ENCODE data around the gene CRCP.

CRCP gene

DNA sequence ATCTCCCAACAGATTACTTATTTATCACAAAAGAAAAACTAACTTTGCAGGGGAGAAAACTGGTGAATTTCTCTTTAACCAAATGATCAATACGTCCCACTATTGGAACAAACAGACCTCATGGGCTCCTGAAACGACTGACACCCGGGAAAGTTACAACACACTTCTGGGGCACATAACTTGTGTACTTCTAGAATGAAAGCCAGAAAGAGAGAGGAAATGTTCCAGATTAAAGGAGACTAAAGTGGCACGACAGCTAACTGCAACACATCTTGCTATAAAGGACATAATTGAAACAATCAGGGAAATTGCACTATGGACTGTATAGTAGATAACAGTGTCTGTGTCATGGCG is 75.8 kb downstream of the CRCP start:
- TF ChIP-seq, protein P1, sequence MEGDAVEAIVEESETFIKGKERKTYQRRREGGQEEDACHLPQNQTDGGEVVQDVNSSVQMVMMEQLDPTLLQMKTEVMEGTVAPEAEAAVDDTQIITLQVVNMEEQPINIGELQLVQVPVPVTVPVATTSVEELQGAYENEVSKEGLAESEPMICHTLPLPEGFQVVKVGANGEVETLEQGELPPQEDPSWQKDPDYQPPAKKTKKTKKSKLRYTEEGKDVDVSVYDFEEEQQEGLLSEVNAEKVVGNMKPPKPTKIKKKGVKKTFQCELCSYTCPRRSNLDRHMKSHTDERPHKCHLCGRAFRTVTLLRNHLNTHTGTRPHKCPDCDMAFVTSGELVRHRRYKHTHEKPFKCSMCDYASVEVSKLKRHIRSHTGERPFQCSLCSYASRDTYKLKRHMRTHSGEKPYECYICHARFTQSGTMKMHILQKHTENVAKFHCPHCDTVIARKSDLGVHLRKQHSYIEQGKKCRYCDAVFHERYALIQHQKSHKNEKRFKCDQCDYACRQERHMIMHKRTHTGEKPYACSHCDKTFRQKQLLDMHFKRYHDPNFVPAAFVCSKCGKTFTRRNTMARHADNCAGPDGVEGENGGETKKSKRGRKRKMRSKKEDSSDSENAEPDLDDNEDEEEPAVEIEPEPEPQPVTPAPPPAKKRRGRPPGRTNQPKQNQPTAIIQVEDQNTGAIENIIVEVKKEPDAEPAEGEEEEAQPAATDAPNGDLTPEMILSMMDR (conservative IDR thresholded peaks at IDR 0.05; ENCODE audit: control insufficient read depth, insufficient read depth, low read depth, low read length), result no peak
- H3K4me3 ChIP-seq (ENCODE audit: control insufficient read depth, low read depth, low read length), result no peak overlapping the region
- no peak for DNase-seq (ENCODE audit: low read depth)

DNA sequence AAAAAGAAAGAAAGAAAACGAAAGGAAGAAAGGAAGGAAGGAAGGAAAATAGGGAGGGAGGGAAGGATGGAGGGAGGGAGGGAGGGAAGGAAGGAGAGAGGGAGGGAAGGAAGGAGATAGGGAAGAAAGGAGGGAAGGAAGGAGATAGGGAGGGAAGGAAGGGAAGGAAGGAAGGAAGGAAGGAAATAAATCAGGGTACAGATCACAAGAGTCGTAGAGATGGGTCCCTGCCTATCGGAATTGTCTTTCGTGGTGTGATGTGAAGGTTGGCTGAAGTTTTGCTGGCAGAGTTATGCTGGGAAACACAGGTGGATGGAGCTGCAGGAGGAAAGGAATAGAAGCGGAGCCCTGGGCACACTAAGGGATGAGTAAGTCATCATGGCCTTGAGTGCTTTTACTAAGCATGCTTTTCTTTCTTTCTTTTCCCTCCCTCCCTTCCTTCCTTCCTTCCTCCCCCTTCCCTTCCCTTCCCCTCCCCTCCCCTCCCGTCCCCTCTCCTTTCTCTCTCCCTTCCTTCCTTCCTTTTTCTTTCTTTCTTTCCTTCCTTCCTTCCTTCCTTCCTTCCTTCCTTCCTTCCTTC is 78.6 kb downstream of the CRCP start:
- H3K4me3 ChIP-seq (ENCODE audit: control insufficient read depth, low read depth, low read length), result no peak overlapping the region
- TF ChIP-seq, protein P1 (conservative IDR thresholded peaks at IDR 0.05; ENCODE audit: control insufficient read depth, insufficient read depth, low read depth, low read length), result no peak
- no peak for DNase-seq (ENCODE audit: low read depth)

DNA sequence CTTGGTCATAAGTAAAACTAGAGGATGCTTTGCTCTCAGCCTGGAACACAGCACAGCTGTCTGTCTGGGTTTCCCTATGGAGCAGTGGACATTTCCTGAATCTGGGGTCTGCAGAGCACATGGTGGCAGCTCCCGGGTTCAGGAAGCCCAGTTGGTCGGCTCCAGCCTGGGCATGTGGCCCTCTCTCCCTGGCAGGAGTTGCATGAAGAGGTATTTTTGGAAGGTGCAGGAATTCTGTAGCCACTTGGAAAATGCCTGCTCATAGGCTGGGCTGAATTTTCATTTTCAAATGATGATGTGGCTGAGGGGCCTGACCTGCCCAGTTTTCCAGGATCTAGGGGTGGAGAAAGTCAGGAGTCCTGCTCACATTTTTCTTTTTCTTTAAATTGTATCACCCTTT is 83.8 kb downstream of the CRCP start:
- no peak overlapping the region for H3K4me3 ChIP-seq (ENCODE audit: control insufficient read depth, low read depth, low read length)
- TF ChIP-seq, protein P1 (conservative IDR thresholded peaks at IDR 0.05; ENCODE audit: control insufficient read depth, insufficient read depth, low read depth, low read length), result no peak
- DNase-seq (ENCODE audit: low read depth), result no peak

DNA sequence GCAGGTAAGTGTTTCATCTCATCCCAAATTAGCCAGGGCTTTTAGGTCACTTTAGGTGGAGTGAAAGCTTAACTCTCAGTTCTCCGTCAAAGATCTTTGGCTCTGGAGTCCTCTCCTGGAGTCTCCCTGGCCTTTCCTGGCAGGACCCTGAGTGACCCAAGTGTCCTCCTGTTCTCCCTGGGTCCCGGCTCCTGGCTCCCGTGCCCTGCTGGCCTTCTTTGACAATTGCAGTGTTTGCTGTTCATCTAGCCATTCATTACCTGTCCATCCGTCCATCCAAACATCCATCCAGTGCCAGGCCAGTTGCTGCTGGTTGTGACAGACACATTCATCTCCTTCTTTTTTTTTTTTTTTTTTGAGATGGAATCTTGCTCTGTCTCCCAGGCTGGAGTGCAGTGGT is 84.3 kb downstream of the CRCP start:
- DNase-seq (ENCODE audit: low read depth), result no peak
- H3K4me3 ChIP-seq (ENCODE audit: control insufficient read depth, low read depth, low read length), result no peak overlapping the region
- TF ChIP-seq, protein P1 (conservative IDR thresholded peaks at IDR 0.05; ENCODE audit: control insufficient read depth, insufficient read depth, low read depth, low read length), result no peak

DNA sequence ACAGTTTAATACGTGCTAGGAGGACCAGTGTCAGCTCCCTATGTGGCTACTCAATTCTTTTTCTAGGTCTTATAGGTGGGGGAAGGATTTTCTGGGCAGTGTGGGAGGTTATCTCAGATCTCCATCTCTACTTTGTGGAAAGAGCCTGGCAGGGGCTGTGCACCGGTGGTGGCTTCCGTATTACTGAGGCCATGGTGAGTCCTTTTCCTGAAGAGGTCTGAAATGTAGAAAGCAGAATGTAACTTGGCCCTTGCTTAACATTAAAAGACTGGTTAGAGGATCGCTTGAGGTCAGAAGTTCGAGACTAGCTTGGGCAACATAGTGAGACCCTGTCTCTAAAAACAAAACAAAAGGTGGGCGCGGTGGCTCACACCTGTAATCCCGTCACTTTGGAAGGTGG is 87.8 kb downstream of the CRCP start:
- H3K4me3 ChIP-seq (ENCODE audit: control insufficient read depth, low read depth, low read length), result no peak overlapping the region
- no peak for DNase-seq (ENCODE audit: low read depth)
- TF ChIP-seq, protein P1 (conservative IDR thresholded peaks at IDR 0.05; ENCODE audit: control insufficient read depth, insufficient read depth, low read depth, low read length), result no peak

Measured in fibroblast of mammary gland (primary cell).